DMS153 treated with DMSO at 0.1 percent for 48 hours (cell line): ENCODE measurements around the gene TRHDE.
A peak's percentile ranks its signal among the peaks of the same experiment; 100 is the strongest.

Source experiments
- DNase-seq: peaks from one replicate; lab custom pipeline; 2025; ENCODE audit not compliant: unreplicated experiment; lab: John Stamatoyannopoulos, UW

The TRHDE gene

DNA sequence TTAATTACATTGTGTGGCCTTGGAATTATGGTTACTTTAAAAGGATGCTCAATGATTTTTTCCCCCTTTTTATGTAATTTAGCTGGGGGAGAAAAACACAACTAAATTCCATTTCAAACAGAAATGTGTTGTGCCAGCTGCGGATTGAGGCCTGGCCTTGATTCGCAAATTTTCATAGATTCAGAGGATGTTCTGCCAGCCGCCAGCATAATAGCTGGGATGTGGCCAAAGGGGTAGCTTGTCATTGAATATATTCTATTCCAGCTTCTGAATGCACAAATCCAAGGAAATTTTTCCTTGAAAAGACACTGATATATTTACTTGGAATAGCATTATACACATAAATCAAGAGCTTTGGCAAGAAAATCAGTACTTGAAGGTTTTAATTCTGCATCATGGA, 43.7 kb downstream of the TRHDE start:
- no peak for DNase-seq

DNA sequence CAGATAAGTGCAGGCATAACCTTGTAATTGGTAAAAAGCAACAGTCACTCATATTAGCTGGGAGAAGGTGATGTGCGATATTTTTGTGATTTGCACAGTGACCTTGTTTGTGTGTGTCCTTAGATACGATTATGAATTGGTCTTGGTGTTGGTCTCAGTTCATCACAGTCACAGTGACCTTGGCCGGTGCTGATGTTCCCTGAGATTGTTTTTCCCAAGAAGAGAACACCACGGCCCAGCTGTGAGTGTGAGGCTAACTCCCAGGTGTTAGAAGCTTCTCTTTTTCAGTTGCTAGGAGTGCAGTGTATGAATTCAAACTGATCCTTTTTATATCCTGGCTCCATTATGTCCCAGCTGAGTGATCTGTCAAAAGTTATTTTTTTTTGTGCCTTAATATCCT, 46.2 kb downstream of the TRHDE start:
- DNase-seq: no peak

DNA sequence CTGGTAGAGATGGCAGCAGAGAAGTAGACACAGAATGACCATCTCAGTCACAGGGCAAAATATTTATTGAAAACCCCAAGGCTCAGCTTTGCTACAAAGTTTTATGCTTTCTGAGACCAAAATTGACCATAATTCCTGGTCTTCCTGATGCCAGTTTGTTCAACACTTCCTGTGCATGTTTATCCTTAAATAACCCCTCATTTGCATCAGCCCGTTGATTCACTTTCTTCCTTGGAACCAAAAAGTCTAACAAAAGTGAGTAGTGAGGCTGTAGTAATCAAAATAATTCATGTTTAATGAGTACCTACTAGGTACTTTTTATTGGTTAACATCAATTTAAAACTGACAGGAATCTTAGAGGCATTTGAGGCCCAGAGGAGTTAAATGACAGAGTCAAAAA, 51.7 kb downstream of the TRHDE start:
- DNase-seq: no peak

DNA sequence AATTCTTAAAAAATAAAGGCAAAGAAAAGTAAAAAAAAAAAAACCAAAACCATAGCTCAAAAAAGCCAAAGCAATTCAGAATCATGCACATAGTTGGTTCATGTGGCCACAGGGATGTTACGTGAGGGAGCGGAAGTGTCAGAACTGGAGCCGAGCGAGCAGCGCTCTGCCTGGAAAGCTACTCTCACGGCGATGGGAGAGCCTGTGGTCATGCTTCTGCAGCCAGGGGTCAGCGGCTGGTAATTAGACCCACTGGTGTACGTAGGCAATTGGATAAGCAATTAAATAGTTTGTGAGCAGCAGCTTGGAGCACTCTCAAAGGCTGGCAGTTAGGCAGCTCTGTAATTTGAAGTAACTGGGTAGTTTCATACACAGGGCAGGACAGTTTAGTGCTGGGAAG, 58.1 kb downstream of the TRHDE start:
- DNase-seq: no peak

DNA sequence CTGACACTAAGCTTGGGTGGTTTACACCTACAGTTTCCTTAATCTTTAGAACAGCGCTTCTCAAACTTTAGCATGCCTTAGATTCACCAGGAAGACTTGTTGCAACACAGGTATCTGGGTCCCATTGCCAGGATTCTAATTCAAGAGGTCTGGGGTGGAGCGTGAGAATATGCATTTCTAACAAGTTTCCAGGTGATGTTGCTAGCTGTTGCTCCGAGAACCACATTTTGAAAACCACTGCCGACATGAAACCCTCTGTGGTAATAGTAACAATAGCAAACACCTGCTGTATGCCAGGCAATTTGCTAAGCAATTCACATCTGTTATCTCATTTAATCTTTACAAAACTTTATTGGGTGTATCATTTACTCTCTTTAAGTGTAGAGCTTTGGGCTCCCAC, 58.6 kb downstream of the TRHDE start:
- DNase-seq: no peak

DNA sequence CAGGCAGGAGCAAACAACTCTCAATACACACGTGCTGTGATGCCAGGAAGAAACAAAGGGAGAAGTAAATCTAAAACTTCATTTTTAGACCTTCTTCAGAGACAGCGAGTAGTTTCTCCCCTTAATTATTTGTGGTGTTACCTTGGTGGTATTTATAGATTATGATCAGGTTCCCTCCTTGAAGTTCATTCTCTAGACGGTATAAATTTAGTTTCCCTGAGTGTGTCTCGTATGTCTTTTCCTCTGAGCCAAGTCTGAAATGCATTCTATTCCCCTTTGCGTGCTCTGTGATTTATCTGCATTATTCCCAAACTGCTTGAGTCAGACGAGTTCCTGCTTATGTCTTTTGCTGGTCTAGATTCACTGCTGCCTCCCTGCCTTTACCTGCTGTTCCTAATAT, 65.2 kb downstream of the TRHDE start:
- DNase-seq: no peak

DNA sequence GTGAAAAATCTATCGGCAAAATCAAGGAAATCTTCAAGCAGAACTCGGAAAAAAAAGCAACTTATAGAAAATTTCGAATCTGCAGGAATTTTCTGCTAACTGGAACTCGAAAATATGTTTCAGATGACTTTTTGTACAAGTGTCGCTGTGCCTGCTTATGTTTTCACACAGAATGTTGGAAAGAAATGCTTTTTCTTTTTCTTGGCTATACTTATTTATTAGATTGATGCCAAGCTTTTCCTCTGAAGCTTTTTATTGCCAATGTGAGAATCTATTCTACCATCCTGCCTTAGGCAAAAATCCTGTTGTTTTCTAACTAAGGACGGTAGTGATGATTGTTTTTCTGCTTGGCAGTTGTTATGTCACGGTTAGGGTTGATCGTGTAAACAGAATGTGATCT, 65.8 kb downstream of the TRHDE start:
- no peak for DNase-seq

DNA sequence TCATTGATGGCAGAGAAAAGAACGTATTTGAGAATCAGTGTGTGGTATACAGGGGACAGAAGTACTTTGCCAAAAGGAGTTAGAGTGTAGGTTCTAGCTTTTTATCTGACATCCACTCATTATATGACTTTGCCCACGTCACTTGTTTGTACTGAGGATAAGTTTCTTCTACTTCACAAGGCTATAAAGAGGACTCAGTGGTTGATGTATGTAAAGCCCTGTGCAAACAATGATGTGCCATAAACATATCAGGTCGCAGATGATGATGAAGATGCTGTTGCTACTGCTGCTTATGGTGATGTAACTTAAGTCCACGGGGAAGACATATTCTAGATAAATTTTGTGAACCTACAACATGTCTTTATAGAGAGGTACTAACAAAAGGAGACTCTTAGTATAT, 66.3 kb downstream of the TRHDE start:
- no peak for DNase-seq

DNA sequence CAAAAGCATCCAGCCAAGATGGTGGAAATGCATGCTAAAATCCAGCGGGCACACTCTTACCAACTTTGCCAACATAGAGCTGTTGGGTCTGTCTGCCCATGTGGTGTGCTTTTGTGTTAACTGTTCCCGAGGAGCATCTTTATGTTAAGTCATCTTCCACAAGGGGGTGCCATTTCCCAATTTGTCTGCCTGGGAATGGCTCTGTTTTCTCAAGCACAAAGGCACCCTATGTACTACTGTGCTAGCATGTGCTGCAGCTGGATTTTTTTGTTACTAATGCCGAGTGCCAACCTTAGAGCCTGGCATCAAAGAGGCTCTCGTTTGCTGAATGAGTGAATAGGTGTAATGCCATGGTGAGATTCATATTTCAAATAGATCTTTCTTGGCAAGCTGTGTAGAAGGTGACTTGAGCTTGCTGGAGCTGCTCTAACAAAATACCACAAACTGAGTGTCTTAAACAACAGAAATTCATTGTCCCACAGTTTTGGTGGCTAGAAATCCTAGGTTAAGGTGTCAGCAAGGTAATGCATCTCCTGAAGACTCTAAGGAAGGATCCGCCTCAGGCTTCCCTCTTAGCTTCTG, 74.3 kb downstream of the TRHDE start:
- peak; percentile 54 for DNase-seq

DNA sequence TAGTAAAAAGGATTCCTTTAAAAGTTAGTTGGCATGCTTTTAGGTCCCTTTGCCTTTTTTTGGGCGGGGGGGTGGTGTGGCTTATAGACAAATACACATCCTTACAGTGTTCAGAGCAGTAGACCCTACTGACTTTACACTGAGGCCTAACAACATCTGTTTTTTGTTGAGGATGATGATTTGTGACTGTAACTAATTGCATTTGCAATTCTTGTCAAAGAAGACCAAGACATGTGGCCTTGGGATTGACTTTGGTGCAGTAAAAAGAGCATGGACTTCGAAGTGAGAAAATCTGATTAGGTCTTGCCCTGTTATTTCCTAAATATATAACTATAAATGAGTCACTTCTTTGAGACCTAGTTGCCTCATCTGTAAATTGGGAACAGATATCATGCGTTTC, 77.3 kb downstream of the TRHDE start:
- DNase-seq: no peak

DNA sequence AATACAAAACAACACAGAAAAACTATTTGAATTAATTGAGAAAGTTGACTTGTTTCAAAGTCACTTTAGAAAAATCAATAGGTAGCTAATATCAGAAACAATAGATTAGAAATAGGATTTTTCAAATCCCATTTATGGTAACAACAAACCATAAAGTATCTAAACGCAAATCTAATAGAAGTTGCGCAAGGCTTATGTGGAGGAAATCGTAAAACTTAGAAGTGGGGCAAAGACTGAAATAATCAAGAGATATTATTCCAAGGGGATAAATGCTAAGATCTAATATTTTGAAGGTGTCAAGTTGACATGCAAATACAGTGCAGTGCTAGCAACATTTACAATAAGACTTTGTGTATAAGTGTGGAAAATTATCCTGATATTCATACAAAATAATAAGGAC, 87.2 kb downstream of the TRHDE start:
- no peak for DNase-seq

DNA sequence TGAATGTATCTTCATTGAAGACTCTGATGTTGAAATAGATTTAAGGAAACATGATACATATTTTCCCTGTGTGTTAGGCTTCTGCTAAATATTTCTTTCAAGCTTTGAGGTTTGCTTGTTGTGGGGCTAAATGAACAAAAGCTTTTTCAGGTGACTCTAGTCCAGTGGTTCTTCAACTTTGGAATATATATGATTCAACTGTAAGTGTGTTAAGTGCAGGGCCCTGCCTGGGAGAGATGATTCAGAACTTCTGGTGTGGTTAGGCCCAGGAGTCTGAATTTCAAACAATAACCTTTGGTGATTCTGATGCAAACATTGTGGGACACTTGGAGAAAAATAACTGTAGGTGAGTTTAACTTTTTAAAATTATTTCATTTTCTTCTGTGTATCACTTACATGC, 93.0 kb downstream of the TRHDE start:
- DNase-seq: no peak

DNA sequence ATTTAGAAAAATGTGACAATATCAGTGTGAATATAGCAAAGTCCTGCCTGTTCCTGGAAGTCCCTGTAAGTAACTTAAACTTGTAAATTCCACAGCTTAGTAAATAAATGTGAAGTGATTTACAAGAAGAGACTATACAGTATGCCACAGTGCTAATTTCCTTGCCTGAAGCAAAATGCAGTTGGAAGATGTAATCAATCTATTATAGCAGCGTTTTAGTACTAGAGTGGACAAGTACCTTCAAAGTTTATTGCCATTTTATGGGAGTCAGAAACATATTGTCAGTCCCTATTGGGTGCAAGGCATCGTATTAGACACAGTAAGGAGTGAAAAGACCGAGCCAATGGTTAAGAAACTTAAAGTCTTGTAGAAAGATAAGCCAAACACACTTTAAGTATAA, 94.1 kb downstream of the TRHDE start:
- DNase-seq: no peak

DNA sequence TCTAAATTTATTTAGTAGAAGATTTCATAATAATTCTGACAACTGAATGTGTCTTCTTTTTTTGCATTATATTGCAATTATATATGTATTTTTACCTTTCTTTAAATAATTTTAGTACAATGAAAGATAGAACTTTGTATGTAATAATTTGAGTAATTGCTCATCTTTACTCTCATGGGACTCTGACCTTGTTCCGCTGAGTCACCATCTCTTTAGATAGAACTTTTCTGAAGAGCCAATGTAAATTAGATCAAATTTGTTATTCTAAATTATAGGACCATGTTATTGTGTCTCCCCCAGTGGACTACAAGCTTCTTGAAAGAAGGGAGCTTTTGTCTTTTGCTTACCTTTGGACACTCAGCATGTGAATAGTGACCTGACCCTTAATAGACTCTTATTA, 96.1 kb downstream of the TRHDE start:
- DNase-seq: no peak

DNA sequence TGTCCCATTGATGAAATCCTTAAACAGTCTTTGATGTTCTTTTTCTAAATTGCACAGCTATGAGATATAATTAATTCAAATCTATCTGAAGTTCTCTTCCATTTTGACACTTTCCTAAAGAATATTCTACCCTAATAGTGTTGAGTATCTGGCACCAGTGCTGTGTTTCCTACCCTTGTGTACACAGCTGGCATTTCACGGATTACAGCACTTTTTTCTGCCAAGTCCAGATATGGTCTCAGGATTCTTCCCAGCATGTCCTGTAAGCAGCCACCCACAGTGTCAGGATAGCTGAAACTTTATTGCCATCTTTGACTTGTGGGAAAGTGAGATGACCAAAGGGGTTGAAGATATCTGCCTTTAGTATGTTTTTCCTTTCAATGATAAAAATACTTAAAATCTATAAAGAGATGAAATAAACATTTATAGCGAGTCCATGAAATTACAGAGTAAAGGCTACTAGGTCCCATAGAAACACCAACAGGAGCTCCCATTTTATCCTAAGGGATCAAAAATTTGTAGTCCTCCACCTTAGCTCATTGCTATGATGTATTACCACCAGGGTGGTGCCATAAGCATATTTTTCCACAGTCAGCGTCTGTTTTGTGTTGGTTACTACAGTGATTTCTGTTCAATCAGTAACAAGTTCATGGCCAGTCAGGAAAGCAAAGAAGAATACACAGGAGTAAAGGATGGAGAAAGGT, 96.7 kb downstream of the TRHDE start:
- DNase-seq: no peak

DNA sequence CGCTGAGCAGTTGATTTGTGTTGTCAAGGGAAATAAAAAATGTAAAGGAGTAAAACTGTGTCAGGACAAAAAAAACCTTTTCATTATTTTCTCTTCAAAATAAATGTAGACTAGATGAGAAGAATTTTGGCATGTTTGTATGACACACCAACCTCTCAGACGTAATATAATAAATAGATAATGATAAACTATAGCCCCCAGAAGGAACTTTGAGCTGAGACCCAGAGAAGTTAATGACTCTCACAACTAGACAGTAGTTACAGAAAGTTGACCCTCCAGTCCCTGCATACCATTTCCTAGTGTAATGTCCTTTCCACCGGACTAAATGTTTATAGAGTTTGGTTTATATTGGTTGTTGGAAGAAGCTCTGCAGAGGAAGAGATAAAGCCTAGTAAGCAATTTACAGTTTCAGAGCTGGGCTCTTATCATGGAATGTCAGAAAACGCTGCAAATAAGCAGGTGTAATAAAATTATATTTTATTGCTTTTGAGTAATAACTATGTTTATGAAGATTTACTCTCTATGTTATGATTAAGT, 97.3 kb downstream of the TRHDE start:
- no peak for DNase-seq

DNA sequence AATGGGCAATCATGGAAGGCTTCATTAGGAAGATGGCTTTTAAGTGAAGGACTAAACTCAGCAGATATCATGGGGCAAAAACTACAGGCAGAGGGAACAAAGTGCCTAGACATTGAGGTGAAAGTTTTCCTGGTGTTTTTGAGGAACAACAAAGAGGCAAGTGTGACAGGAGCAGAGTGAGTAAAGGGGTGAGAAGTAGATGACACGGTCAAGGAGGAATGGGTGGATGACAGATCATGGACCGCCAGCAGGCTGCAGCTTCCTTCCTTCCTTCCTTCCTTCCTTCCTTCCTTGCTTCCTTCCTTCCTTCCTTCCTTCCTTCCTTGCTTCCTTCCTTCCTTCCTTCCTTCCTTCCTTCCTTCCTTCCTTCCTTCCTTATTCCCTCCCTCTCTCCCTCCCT, 108.3 kb downstream of the TRHDE start:
- DNase-seq: no peak

DNA sequence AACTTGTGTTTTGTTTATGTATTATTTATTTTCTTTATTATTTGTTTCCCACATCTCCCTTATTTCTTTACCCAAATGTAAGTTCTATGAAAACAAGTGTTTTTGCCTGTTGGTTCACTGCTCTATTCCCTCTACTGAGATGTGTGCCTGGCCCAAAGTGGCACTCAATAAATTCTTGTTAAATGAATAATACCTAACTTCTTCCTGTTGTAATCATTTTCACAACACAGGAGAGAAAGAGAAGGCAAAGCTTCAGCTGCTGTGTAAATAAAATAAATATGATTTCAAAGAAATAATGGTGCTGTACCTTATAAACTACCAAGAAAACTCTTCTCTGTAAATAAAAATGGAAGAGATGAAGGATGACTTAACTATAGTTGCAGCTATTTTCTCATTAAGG, 116.2 kb downstream of the TRHDE start:
- DNase-seq: no peak

DNA sequence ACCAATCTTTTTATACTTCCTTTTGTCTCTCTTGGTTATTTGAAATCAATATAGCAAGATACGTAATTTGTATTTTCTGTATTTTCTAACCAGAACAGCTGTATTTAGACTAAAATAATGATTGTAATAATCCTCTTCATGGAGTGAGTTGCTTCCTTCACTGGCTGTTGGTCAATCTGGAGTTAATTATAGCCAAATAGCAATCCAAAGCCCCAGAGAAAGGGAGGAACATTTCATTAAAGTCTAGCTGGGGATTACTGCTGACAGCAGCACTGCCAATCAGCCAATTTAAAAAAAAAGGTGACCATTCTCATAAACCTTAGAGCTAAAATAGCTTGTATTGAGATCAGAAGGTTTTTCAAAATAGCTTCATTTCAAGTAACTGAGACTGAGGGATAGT, 118.0 kb downstream of the TRHDE start:
- DNase-seq: no peak

DNA sequence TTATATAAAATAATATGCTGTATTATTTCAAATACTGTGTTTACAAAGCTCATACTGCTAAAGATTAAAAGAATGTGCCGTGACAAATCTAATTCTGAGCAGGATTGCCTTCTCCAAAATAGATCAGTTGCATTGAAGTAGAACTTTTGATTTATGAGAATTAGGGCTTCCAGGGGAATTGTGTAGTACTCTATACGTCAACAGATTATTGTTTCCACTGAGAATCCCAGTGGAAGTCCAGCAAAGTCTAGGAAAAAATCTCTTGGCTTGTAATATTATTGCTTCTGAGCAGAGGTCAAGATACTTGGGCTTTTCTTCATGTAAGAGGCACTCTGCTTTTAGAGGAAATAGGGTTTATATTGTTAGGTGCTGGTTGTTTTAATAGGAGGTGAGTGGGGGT, 133.9 kb downstream of the TRHDE start:
- no peak for DNase-seq

DNA sequence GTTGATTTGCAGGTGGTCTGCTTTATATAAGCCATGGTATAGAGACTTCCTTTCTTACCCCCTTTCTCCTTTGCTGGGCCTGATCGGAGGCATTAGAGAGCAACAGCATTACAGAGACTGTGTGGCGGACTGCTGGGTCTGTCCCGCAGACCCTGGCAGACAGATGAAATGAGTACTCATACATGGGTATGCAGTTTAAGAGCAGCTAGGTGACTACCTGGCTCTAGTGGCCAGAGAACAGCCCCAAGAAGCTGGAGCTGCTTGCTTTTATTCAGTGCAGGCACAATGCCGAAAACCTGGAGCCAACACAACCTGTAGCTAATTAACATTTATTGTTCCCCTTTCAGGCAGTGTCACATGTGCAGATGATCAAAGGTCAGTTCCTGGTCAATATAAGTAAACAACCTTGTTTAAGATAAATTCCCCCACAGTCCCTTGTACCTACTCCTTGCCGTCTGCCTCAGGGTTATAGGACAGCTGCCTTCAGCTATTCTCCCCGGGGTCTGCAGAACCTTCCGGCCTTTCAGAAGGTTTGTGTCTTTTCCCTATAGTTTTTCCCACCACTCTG, 160.0 kb downstream of the TRHDE start:
- no peak for DNase-seq

DNA sequence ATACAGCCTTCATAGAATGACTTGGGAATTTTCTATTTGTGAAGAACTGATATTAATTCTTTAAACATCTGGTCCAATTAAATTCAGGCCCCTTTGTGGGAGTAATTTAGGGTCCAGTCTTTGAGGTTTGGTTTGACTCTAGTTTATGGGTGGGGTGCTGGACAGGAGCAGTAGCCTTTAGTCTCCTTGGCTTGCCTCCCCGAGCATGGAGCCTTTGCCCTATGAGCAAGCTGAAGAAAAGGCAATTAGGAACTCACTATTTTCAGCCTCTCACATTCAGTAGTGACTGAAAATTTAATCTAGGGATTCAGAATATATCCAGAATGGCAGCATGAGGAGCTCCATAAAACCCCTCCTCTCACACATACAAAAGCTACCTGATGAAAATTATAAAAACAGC, 161.1 kb downstream of the TRHDE start:
- no peak for DNase-seq

DNA sequence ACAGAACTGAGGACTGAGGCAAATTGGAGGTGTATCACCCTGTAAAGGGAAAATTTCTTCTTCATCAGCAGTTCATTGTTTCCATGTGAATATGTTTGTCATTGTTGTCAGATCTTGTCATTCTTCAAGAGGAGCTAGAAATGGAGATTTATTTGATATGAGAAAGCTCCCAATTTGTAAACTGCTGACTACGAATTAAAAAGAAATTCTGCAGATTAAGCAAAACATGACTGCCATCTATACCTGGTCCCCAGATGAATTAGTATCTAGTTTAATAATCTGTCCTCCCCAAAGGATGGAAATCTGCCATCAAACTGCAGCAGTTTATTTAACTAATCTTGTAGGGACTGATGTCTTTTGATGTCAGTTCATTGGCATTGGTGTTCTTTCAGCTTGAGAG, 162.8 kb downstream of the TRHDE start:
- no peak for DNase-seq
